GM18508 (cell line): ENCODE results near the gene CENPS.
"Not testable (repeated sequence)": the region's sequence is repeated elsewhere in the genome, so short reads cannot be mapped to it uniquely, and the experiment has no call there.

ENCODE experiments used
- ATAC-seq: cut with Tn5 transposase; IDR thresholded peaks from one replicate; pipeline ENCODE4 v1.9.1; 2021; ENCODE audit warnings: moderate number of reproducible peaks; ENCODE audit not compliant: insufficient read depth, unreplicated experiment

CENPS gene

DNA sequence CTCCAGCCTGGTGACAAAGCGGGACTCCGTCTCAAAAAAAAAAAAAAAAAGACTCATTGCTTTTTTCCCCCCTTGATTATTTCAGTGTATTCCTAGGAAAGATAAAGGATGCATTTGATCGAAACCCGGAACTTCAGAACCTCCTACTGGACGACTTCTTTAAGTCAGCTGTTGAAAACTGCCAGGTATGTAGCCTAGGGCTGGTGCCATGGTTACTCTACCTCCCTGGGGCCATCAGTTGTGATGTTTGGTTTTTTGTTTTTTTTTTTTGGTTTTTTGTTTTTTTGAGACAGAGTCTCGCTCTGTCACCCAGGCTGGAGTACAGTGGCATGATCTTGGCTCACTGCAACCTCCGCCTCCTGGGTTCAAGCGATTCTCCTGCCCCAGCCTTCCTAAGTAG is 11.5 kb upstream of the CENPS start:
- not testable (repeated sequence) for ATAC-seq

DNA sequence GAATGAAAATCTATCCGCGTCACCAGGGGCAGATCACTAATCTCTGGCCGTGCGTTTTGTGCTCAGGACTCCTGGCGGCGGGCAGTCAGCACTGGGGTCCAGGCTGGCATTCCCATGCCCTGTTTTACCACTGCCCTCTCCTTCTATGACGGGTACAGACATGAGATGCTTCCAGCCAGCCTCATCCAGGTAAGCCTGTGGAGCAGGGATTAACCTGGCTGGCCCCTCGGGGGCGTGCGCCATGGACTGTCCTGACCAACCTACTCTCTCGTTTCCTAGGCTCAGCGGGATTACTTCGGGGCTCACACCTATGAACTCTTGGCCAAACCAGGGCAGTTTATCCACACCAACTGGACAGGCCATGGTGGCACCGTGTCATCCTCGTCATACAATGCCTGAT is 10.9 kb upstream of the CENPS start:
- ATAC-seq = no peak

DNA sequence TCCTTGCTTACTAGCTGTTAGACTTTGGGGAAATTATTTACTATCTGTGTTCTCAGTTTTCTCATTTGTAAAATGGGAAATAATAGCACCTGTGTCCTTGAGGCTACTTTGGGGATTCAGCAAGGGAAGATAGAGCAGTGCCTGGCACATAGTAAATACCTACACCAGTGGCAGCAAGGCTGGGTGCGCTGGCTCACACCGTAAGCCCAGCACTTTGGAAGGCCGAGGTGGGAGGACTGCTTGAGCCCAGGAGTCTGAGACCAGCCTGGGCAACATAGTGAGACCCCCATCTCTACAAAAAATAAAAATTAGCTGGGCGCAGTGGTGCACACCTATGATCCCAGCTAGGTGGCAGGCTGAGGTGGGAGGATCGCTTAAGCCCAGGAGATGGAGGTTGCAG is 8.6 kb upstream of the CENPS start:
- no peak for ATAC-seq

DNA sequence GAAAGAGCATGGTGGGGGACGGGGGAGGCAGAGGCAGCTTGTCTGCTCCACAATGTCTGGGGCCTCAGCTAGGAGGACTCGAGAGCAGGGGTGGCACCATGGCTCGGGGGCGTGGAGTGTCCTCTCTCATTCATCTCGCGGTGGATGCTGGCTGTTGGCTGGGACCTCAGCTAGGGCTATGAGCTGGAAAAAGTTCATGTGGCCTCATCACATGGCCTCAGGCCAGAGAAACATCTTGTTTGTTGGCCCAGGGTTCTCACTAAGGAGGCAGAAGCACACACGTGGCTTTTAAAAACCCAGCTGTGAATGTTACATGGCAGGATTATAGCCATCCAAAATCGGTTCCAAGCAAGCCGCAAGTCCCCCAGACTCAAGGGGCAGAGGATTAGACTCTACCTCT is 6.2 kb upstream of the CENPS start:
- ATAC-seq = no peak

DNA sequence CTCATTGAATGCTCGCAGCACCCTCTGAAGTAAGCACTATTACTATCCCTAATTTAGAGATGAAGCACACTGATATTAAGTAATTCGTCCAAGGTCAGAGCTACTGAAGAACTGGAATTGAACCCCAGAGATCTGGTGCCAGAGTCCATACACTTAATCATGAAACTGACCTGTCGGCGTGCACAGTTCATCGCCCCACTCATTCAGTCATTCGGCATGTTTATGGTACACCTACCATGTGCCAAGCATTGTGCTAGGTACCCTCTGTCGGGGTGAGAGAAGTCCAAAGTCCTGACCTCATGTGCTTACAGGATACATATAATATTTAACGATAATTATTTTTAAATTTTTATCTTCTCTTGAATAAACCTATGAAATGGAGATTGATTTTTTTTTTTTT is 5.6 kb upstream of the CENPS start:
- no peak for ATAC-seq

DNA sequence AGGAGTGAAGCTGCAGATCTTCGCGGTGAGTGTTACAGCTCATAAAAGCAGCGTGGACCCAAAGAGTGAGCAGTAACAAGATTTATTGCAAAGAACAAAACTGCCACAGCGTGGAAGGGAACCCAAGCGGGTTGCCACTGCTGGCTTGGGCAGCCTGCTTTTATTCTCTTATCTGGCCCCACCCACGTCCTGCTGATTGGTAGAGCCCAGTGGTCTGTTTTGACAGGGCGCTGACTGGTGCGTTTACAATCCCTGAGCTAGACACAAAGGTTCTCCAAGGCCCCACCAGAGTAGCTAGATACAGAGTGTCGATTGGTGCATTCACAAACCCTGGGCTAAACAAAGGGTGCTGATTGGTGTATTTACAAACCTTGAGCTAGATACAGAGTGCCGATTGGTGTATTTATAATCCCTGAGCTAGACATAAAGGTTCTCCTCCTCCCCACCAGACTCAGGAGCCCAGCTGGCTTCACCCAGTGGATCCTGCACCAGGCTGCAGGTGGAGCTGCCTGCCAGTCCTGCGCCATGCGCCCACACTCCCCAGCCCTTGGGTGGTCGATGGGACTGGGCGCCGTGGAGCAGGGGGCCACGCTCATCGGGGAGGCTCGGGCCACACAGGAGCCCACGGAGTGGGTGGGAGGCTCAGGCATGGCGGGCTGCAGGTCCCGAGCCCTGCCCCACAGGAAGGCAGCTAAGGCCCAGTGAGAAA is 4.3 kb upstream of the CENPS start:
- not testable (repeated sequence) for ATAC-seq

DNA sequence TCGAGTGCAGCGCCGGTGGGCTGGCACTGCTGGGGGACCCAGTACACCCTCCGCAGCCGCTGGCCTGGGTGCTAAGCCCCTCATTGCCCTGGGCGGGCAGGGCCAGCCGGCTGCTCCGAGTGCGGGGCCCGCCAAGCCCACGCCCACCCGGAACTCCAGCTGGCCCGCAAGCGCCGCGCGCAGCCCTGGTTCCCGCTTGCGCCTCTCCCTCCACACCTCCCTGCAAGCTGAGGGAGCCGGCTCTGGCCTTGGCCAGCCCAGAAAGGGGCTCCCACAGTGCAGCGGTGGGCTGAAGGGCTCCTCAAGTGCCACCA is 3.7 kb upstream of the CENPS start:
- ATAC-seq = not testable (repeated sequence)

DNA sequence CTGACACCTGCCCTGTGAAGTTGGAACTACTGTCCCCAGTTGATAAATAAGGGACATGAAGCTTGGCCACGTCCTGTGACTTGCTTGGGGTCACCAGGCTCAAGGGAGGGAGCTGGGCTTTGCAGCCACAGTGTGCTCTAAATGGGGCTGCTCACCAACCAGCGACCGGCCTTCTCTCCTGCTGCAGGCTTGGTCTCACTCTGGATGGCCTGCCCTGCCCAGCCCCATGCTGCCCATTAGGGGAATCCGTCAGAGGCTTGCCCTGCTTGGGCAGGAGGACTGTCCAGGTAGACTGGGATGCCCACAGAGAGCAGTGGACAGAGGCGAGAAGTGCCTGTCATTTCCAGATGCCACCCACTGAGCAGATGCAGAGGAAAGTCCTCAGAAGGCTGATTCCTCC is 1.2 kb upstream of the CENPS start:
- ATAC-seq = no peak

DNA sequence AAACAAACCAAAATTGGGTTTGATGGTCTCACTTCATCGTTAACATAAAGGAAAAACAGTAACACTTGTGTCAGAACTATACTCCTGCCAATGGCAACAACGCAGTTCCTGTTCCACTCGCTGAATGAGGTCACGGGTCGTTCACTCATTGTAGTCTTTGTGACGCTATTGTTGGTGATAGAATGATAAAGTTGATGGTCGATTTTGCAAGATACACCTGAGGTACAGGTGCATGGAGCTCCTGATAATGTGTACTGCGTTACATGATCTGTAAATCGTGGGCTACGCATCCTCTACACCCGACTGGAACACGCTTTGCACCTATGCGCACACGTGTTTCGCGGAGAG is 391 bp upstream of the CENPS start:
- no peak for ATAC-seq

DNA sequence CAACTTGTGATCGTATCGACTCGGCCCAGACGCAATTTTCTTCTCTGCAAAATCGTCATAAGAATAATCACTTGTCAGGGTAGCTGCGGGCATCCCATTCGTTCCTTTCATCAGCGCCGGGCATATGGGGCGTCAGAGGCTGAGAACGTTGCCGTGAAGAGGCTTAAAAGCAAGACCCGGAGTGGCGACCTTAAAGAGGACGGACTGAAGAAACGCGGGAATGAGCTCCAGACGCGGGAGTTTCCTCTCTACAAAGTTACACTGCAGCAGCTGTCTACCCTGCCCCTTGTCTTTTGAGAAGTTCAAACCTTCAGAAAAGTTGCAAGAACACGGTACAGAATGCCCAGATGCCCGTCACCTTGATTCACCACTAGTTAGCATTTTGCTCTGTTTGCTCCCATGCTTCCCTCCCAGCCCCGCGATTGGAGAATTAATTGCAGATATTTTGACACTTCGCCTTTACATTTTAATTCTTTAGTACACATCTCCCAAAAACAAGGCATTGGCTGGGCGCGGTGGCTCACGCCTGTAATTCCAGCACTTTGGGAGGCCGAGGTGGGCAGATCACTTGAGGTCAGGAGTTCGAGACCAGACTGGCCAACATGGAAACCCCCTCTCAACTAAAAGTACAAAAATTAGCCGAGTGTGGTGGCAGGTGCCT is 967 bp downstream of the CENPS start:
- no peak for ATAC-seq

DNA sequence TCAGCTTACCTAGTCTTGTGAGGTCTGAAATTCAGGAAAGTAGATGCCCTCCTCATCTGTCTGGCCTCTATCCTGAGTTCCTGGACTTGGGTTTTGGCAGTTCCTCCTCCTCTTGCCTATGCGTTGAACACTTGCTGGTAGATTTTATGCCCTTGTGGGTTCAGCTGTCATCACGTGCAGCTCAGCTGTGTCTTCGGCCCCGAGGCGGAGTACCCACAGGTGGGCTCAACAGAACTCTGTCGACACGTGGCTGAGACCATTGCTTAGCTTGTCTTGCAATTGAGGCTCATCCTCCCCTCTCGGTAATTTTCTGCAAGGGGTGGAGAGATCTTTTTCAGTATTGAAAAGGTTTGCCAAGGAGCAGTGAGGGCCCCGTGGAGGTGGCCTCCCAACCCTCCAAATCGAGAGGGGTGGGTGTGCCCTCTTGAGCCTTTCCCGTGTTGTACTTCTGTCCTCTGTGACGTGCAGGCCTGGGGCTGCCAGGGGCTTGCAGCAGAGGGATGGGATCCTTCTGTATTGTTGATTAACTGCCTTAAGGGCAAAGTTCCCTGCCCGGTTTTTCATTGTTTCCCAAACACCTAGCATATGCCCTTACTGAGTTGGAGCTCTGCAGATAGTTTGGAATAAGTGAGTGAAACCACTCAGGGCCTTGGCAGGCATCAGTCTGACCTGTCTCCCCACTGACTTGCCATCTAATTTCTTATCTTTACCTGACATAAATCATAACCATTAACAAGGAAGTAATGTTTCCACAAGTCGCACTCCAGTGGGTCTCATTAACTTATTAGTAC is 2.9 kb downstream of the CENPS start:
- no peak for ATAC-seq

DNA sequence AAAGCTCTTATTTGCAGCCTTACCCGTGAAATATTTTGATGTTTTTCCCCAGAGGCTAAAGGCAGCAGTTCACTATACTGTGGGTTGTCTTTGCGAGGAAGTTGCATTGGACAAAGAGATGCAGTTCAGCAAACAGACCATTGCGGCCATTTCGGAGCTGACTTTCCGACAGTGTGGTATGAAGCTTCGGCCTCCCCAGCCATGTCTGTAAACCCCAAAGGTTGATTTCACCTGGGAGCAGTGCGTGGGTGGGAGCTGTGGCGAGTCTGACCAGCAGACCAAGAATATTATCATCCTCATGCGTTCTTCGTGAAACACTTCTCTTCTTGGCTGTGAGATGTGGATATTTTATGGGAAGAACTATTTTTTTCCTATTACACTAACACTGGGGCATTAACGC is 3.6 kb downstream of the CENPS start:
- no peak for ATAC-seq

DNA sequence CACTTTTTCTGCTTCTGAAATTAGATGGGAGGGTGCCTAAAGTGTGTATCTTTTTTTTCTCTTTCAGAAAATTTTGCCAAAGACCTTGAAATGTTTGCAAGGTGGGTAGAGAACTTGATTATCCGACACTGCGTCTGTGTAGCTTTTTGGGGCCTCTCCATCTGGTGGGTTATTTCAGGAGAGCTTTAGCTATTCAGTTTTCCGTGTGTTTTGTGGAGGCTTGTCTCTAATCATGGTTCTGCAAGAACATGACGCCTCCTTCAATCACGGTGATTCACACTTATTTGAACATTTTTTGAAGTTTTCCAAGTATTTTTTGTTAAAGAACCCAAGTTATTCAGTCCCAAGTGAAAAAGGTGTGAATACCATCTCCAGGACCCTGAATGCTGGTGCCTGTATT is 4.4 kb downstream of the CENPS start:
- no peak for ATAC-seq

DNA sequence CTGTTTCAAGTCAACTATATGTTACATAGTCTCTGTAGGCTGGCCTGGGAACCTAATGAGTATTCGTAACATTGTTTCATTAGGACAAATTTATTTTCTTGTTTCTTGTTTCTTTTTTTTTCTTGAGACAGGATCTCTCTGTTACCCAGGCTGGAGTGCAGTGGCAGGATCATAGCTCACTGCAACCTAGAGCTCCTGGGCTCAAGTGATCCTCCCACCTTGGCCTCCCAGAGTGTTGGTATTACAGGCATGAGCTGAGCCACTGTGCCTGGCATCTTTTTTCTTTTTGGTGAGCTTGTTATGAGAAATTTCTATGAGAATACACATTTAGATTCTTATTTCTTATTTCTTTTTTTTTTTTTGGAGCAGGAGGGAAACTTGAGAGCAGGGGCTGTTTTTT is 6.8 kb downstream of the CENPS start:
- ATAC-seq = no peak

DNA sequence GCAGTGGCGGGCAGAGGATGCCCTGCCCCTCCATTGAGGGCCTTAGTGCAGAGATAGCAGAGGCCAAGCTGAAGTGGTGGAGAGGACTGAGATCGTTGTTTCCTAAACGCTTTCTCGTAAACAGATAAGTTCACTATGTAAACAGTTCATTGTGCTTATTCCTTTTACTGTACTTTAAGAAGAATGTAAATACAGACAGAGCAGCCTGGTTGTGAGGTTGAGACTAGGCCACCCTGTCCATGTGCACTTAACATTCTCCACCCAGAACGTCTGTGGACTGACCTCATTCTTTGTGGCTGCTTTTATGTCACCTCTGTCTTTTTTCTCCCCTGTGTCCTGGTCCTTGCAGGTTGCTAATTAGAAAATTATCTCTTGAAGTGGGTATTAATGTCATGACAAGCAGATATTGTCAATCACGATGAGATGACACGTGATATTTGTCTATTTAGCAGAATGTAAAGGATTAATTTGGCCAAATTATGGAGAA is 8.5 kb downstream of the CENPS start:
- no peak for ATAC-seq

DNA sequence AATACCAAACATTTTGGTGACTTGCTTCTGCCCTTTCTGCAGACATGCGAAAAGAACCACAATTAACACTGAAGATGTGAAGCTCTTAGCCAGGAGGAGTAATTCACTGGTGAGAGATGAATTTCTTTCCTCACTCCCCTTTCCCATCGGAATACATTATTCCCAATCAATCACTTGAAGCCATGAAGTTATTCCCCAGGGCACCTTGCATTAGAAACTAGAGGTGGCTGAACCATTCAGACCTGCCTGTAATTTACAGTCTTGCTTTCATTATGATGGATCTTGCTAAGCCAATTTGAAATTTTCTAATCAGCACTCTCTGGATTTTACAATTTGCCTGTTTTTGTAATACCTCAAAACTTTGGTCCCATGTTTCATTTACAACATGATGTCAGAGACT is 10.1 kb downstream of the CENPS start:
- ATAC-seq = no peak

DNA sequence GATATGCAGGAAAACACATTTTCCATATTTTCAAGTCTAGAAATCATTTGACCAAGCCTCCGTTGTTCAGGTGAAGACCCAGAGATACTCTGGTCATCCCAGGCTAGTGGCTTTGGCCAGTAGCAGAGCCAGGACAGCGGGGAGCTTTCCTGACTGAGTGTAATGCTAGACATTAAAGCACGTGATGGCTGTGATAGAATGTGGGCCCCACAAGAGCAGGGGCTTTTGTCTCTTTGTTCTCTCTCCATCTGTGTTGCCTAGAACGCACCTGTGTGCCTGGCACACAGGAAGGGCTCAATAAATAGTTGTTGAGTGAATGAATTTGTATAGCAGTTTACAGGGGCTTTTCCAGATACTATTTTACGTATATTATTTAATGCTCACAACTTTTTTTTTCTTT is 10.6 kb downstream of the CENPS start:
- ATAC-seq = no peak

DNA sequence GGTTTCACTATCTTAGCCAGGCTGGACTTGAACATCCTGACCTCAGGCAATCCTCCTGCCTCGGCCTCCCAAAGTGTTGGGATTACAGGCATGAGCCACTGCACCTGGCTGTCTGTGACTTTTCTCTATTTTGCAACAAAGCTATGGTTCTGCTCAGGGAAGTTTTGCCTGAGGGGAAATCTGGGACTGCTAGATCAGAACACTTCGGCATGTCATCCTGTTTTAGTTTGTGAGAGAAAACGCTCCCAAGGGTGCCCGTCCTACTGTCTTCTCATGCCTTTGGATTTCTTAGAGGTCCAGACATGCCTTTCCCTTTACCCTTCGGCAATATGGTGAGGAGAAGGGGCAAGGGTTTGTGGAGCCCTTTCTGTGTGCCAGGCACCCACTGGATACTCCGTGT is 14.0 kb downstream of the CENPS start:
- ATAC-seq = no peak

DNA sequence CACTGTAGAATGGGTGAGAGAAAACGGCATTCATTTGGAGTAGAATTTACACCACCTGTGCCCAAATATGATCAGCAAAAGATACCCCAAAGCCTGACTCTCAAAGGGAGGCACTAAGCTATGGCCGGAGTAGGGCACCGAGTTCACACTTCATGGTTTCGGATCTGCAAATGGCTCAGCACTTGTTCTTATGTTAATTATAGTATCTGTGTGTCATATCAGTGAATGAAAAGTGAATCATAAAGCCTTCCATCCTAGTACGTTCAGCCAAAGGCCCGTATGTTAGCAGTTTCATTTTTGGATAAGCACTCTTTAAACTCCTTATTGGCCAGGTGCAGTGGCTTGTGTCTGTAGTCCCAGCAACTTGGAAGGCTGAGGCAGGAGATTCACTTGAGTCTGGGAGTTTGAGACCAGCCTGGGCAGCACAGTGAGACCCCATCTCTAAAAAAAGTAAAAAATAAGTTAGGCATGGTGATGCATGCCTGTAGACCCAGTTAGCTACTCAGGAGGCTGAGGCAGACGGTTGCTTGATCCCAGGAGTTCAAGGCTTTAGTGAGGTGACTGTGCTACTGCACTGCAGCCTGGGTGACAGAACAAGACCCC is 14.7 kb downstream of the CENPS start:
- no peak for ATAC-seq

DNA sequence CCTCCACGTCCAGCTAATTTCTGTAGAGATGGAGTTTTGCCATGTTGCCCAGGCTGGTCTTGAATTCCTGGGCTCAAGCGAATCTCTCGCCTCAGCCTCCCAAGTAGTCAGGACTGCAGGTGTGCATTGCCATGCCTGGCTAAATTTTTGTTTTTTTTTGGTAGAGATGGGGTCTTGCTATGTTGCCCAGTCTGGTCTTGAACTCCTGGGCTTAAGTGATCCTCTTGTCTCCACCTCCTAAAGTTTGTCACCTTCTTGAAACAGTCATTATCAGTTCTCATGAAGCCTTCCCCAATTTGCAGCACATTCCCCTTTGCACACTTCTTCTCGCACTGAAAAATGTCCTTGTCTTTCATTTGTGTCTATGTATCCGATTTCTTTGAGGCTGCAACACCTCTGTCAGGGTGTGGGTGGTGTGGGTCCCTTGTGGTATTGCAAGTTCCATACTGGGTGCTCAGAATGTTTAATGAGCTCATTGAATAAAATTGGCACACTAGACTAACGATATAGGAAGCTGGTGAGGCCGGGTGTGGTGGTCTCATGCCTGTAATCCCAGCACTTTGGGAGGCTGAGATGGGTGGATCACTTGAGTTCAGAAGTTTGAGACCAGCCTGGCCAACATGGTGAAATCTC is 16.7 kb downstream of the CENPS start:
- no peak for ATAC-seq

DNA sequence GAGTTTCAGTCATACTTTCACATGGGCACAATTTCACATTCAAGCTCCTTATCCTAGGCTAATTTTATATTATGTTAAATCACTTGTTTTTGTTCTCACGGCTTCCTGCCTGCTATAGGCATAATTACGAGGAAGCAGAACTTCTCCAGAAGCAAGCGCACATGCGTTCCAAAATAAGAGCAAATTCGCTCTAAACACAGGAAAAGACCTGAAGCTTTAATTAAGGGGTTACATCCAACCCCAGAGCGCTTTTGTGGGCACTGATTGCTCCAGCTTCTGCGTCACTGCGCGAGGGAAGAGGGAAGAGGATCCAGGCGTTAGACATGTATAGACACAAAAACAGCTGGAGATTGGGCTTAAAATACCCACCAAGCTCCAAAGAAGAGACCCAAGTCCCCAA is 19.5 kb downstream of the CENPS start, which contains the start of gene CORT:
CORT (plus strand) TSS at position 281 of the 400 bp plus-strand sequence. CDS start 193 bp downstream, outside the sequence.
- no peak for ATAC-seq
